Caco-2 (cell line): ENCODE measurements around the gene INO80D. TPM values are rescaled to one million over a fixed set of nuclear protein-coding genes. Genes with fewer than 3 reads are reported as not detected.

ENCODE experiments used
- BruUV-seq: library from RNA; stranded (reverse); fragments of 400-500 nt; replicated peaks from 2 replicates; lab custom pipeline; 2021; lab: Mats Ljungman, UMichigan
- CTCF ChIA-PET: fragments of 300-600 bp; sonication (Branson Sonifier 250); formaldehyde crosslinking; loops from one replicate; lab custom pipeline; 2022; ENCODE audit warnings: antibody characterized with exemption; lab: Charles Lee
- POLR2A ChIA-PET: fragments of 300-600 bp; sonication (Branson Sonifier 250); formaldehyde crosslinking; loops from one replicate; lab custom pipeline; 2022; ENCODE audit warnings: antibody characterized with exemption; lab: Charles Lee
- DNase-seq, 2 experiments: peaks; one replicate each; pipeline versions ENCODE4 v3.0.0 to v3.0.0-alpha.2; 2020 to 2022
- H3K27me3 ChIP-seq: replicated peaks from 2 replicates; pipeline ENCODE4 v1.6.0; 2011; ENCODE audit warnings: low read length; ENCODE audit not compliant: control insufficient read depth, insufficient read depth
- H3K36me3 ChIP-seq: 2 replicates; pipeline ENCODE4 v1.5.1; 2011; ENCODE audit warnings: low read length; ENCODE audit not compliant: control insufficient read depth, insufficient read depth
- H3K4me1 ChIP-seq: fragments of 250-450 bp; sonication (Bioruptor Pico); 2 replicates; pipeline ENCODE4 v1.5.1; 2020; ENCODE audit warnings: mild to moderate bottlenecking
- H3K4me3 ChIP-seq: 2 replicates; pipeline ENCODE4 v1.5.1; 2011; ENCODE audit warnings: low read depth, mild to moderate bottlenecking, control low read depth, low read length
- H3K9me3 ChIP-seq: fragments of 250-450 bp; sonication (Bioruptor Pico); 2 replicates; pipeline ENCODE4 v1.5.1; 2020; ENCODE audit warnings: mild to moderate bottlenecking, moderate library complexity
- H3K27ac Mint-ChIP-seq: one replicate; pipeline ENCODE4 v1.8.0; 2022; ENCODE audit warnings: mixed read lengths; ENCODE audit not compliant: unreplicated experiment
- H3K27me3 Mint-ChIP-seq: one replicate; pipeline ENCODE4 v1.8.0; 2022; ENCODE audit warnings: mixed read lengths; ENCODE audit not compliant: insufficient read depth, unreplicated experiment
- H3K36me3 Mint-ChIP-seq: one replicate; pipeline ENCODE4 v1.8.0; 2022; ENCODE audit warnings: mild to moderate bottlenecking, mixed read lengths; ENCODE audit not compliant: insufficient read depth, unreplicated experiment
- H3K4me1 Mint-ChIP-seq: one replicate; pipeline ENCODE4 v1.8.0; 2022; ENCODE audit warnings: low read depth, mixed read lengths; ENCODE audit not compliant: unreplicated experiment
- H3K4me3 Mint-ChIP-seq: one replicate; pipeline ENCODE4 v1.8.0; 2022; ENCODE audit warnings: mild to moderate bottlenecking, moderate library complexity, mixed read lengths; ENCODE audit not compliant: unreplicated experiment
- H3K9me3 Mint-ChIP-seq: one replicate; pipeline ENCODE4 v1.8.0; 2022; ENCODE audit warnings: mixed read lengths; ENCODE audit not compliant: unreplicated experiment
- CTCF ChIP-seq, 2 experiments: fragments of 200-600 bp in 1 of 2; IDR thresholded peaks; 1 replicate in 1 of 2; 2 replicates in 1 of 2; pipeline versions ENCODE4 v1.5.1 to v1.8.0; 2011 to 2022; ENCODE audit warnings: antibody characterized with exemption in 1 of 2, control low read depth in 1 of 2, inconsistent platforms in 1 of 2, low read depth in 1 of 2, low read length in 1 of 2, mild to moderate bottlenecking in 1 of 2, moderate library complexity in 1 of 2; ENCODE audit not compliant: insufficient read depth in 1 of 2, severe bottlenecking in 1 of 2, unreplicated experiment in 1 of 2
- intact Hi-C: fragments of 100-400 bp; cut with micrococcal nuclease; formaldehyde crosslinking; loops from one replicate; pipeline ENCODE4 v1.10.0; 2022; ENCODE audit not compliant: unreplicated experiment
- total RNA-seq: library from RNA; stranded (reverse); gene quantifications from 2 replicates; pipeline ENCODE4 v1.2.3, GENCODE V29; 2022

INO80D gene
- total RNA-seq, 1 experiment from 2014 or later = 19.8 TPM

GRCh38 chr2:206056286-206056685 is 29.7 kb downstream of the INO80D start:
- intact Hi-C loops = no loop called here
- H3K36me3 ChIP-seq = peaks cover 2% of the 10 kb centered on the region; the same call in 1 of the 2 replicates

GRCh38 chr2:206054952-206055351 is 31.0 kb downstream of the INO80D start:
- Histone ChIP-seq H3K9me3 (no peaks in the 10 kb centered on the region), H3K4me1 (no peaks in the 10 kb centered on the region), H3K36me3 (peaks cover 2% of the 10 kb centered on the region; the same call in 1 of the 2 replicates), H3K27me3 (no peaks in the 10 kb centered on the region), H3K4me3 (no peak overlapping the region)
- no peak for DNase-seq
- no peak overlapping the region for H3K4me3 Mint-ChIP-seq
- ChIA-PET CTCF (no interaction called here), POLR2A (no interaction called here)
- no peak for TF ChIP-seq CTCF (IDR thresholded peaks at IDR 0.05; ENCODE audit: insufficient read depth in 1 of 2, low read depth in 1 of 2, low read length in 1 of 2, severe bottlenecking in 1 of 2, unreplicated experiment in 1 of 2)
- H3K36me3 Mint-ChIP-seq = peaks cover 30% of the 10 kb centered on the region
- intact Hi-C loops = no loop called here
- no peak overlapping the region for H3K27ac Mint-ChIP-seq
- no TSS peak for BruUV-seq
- H3K27me3 Mint-ChIP-seq = no peaks in the 10 kb centered on the region
- H3K9me3 Mint-ChIP-seq = no peaks in the 10 kb centered on the region
- H3K4me1 Mint-ChIP-seq = no peaks in the 10 kb centered on the region

More at GRCh38 chr2:206056286-206056685, 29.7 kb downstream of the INO80D start:
- Histone ChIP-seq H3K4me1 (no peaks in the 10 kb centered on the region), H3K4me3 (no peak overlapping the region), H3K27me3 (no peaks in the 10 kb centered on the region), H3K9me3 (no peaks in the 10 kb centered on the region)
- peaks cover 30% of the 10 kb centered on the region for H3K36me3 Mint-ChIP-seq
- no TSS peak for BruUV-seq
- ChIA-PET CTCF (no interaction called here), POLR2A (no interaction called here)
- DNase-seq = no peak
- no peaks in the 10 kb centered on the region for H3K4me1 Mint-ChIP-seq
- TF ChIP-seq CTCF (IDR thresholded peaks at IDR 0.05; ENCODE audit: insufficient read depth in 1 of 2, low read depth in 1 of 2, low read length in 1 of 2, severe bottlenecking in 1 of 2, unreplicated experiment in 1 of 2) = no peak
- H3K4me3 Mint-ChIP-seq = no peak overlapping the region
- no peak overlapping the region for H3K27ac Mint-ChIP-seq
- no peaks in the 10 kb centered on the region for H3K27me3 Mint-ChIP-seq
- no peaks in the 10 kb centered on the region for H3K9me3 Mint-ChIP-seq

GRCh38 chr2:206051912-206052311 is 34.1 kb downstream of the INO80D start:
- TF ChIP-seq CTCF (IDR thresholded peaks at IDR 0.05; ENCODE audit: insufficient read depth in 1 of 2, low read depth in 1 of 2, low read length in 1 of 2, severe bottlenecking in 1 of 2, unreplicated experiment in 1 of 2) = no peak
- no peak overlapping the region for H3K27ac Mint-ChIP-seq

More at GRCh38 chr2:206051912-206052311, 34.1 kb downstream of the INO80D start:
- no TSS peak for BruUV-seq
- H3K4me1 ChIP-seq = peaks cover 6% of the 10 kb centered on the region
- intact Hi-C loops = no loop called here
- H3K4me1 Mint-ChIP-seq = no peaks in the 10 kb centered on the region
- H3K36me3 ChIP-seq = peaks cover 2% of the 10 kb centered on the region; the same call in 1 of the 2 replicates
- H3K9me3 Mint-ChIP-seq = no peaks in the 10 kb centered on the region
- peaks cover 36% of the 10 kb centered on the region for H3K36me3 Mint-ChIP-seq
- CTCF ChIA-PET = no interaction called here
- POLR2A ChIA-PET = no interaction called here
- no peak overlapping the region for H3K4me3 ChIP-seq
- H3K9me3 ChIP-seq = no peaks in the 10 kb centered on the region
- no peaks in the 10 kb centered on the region for H3K27me3 ChIP-seq
- H3K27me3 Mint-ChIP-seq = no peaks in the 10 kb centered on the region
- H3K4me3 Mint-ChIP-seq = no peak overlapping the region
- DNase-seq = no peak
